Keratinocyte (primary cell): Measurements from ENCODE around the gene KAT6B. TPM values are rescaled to one million over a fixed set of nuclear protein-coding genes. Genes with fewer than 3 reads are reported as not detected.

Experiments used
- DNase-seq: peaks from one replicate; pipeline ENCODE4 v3.0.0-alpha.2; 2011; ENCODE audit warnings: low read depth, missing footprints, low spot score
- FAIRE-seq: peaks from 2 replicates; lab custom pipeline; 2011; peaks lifted over from hg19 to GRCh38; lab: Jason Lieb, UNC
- H2AFZ ChIP-seq: 2 replicates; pipeline ENCODE4 v1.6.0; 2012; ENCODE audit warnings: low read length, control low read depth, inconsistent platforms; ENCODE audit not compliant: control insufficient read depth
- H3K27ac ChIP-seq: 2 replicates; pipeline ENCODE4 v1.5.1; 2011; ENCODE audit warnings: low read length; ENCODE audit not compliant: control insufficient read depth, insufficient read depth
- H3K27me3 ChIP-seq: 3 replicates; pipeline ENCODE4 v1.6.0; 2011; ENCODE audit warnings: low read length; ENCODE audit not compliant: control insufficient read depth, insufficient read depth; ENCODE audit errors: extremely low read depth
- H3K36me3 ChIP-seq, 2 experiments: 2 replicates in 1 of 2; 3 replicates in 1 of 2; pipeline ENCODE4 v1.5.1; 2011; ENCODE audit warnings: low read length in 2 of 2, mild to moderate bottlenecking in 1 of 2; ENCODE audit not compliant: control insufficient read depth in 2 of 2, insufficient read depth in 2 of 2; ENCODE audit errors: extremely low read depth in 1 of 2
- H3K4me1 ChIP-seq: 3 replicates; pipeline ENCODE4 v1.5.1; 2011; ENCODE audit warnings: low read length; ENCODE audit not compliant: control insufficient read depth, insufficient read depth; ENCODE audit errors: extremely low read depth
- H3K4me2 ChIP-seq: 3 replicates; pipeline ENCODE4 v1.6.0; 2011; ENCODE audit warnings: low read depth, low read length; ENCODE audit not compliant: control insufficient read depth, insufficient read depth; ENCODE audit errors: extremely low read depth
- H3K4me3 ChIP-seq, 3 experiments: fragments of 200-600 bp in 1 of 3; sonication (generic) in 1 of 3; 2 replicates in 2 of 3; 3 replicates in 1 of 3; pipeline ENCODE4 v1.5.1; 2011 to 2016; ENCODE audit warnings: low read length in 3 of 3, mild to moderate bottlenecking in 3 of 3, control low read depth in 2 of 3, inconsistent platforms in 1 of 3, low read depth in 1 of 3, mixed read lengths in 1 of 3, mixed run types in 1 of 3, moderate library complexity in 1 of 3; ENCODE audit not compliant: control insufficient read depth in 2 of 3, insufficient read depth in 2 of 3; ENCODE audit errors: extremely low read depth in 1 of 3
- H3K79me2 ChIP-seq: 2 replicates; pipeline ENCODE4 v1.6.0; 2012; ENCODE audit warnings: low read length; ENCODE audit not compliant: control insufficient read depth, insufficient read depth
- H3K9ac ChIP-seq: 3 replicates; pipeline ENCODE4 v1.6.0; 2011; ENCODE audit warnings: low read length; ENCODE audit not compliant: control insufficient read depth, insufficient read depth; ENCODE audit errors: extremely low read depth
- H3K9me1 ChIP-seq: 3 replicates; pipeline ENCODE4 v1.6.0; 2011; ENCODE audit warnings: low read length; ENCODE audit not compliant: control insufficient read depth, insufficient read depth; ENCODE audit errors: extremely low read depth
- H3K9me3 ChIP-seq: 2 replicates; pipeline ENCODE4 v1.5.1; 2012; ENCODE audit warnings: low read depth, low read length; ENCODE audit not compliant: control insufficient read depth
- H4K20me1 ChIP-seq: 3 replicates; pipeline ENCODE4 v1.6.0; 2011; ENCODE audit warnings: low read length; ENCODE audit not compliant: control insufficient read depth, insufficient read depth; ENCODE audit errors: extremely low read depth
- CTCF ChIP-seq, 3 experiments: IDR thresholded peaks in 1 of 3; conservative IDR thresholded peaks in 1 of 3; optimal IDR thresholded peaks in 1 of 3; 2 replicates in 2 of 3; 3 replicates in 1 of 3; pipeline versions ENCODE3 to v1.5.1; 2011; ENCODE audit warnings: low read length in 3 of 3, mild to moderate bottlenecking in 3 of 3, moderate library complexity in 2 of 3, control low read depth in 1 of 3, inconsistent platforms in 1 of 3; ENCODE audit not compliant: insufficient read depth in 2 of 3; ENCODE audit errors: extremely low read depth in 1 of 3
- EZH2 ChIP-seq: IDR thresholded peaks from one replicate; pipeline ENCODE4 v1.6.1; 2012; ENCODE audit warnings: inconsistent platforms, mild to moderate bottlenecking, low read length, moderate library complexity
- dilution Hi-C: fragments of 300-500 bp; cut with MboI; formaldehyde crosslinking; loops from one replicate; pipeline ENCODE4 v1.7.0; 2020; ENCODE audit warnings: low sequenced_read_pairs; ENCODE audit not compliant: extremely low pct_ligation_motif_present
- polyA plus RNA-seq, 5 experiments: library from polyadenylated mRNA; depleted of rRNA in 3 of 5; stranded (reverse) in 3 of 5; stranded (forward) in 1 of 5; unstranded in 1 of 5; fragments of >200 nt; gene quantifications; 1 replicate in 1 of 5; 2 replicates in 3 of 5; 3 replicates in 1 of 5; pipeline versions ENCODE4 v1.2.1 to v1.2.3, GENCODE V29; 2011 to 2012; ENCODE audit warnings: missing spikeins in 2 of 5, low read depth in 1 of 5, low replicate concordance in 1 of 5

The KAT6B gene
- polyA plus RNA-seq, 1 donor (not counting 4 experiments of a cell fraction or from before 2014, with no cell fraction given), result 2.9 TPM

- no peaks in the 10 kb centered on the region for H3K27me3 ChIP-seq
- H3K36me3 ChIP-seq, result peaks cover 0 to 3% of the 10 kb centered on the region in 2 experiments
- no peak for TF ChIP-seq CTCF (optimal IDR thresholded peaks at IDR 0.05 in 1 of 3, IDR thresholded peaks at IDR 0.05 in 1 of 3, conservative IDR thresholded peaks at IDR 0.05 in 1 of 3; ENCODE audit: extremely low read depth in 1 of 3, insufficient read depth in 2 of 3, low read length in 3 of 3)
- no peak for TF ChIP-seq EZH2
- no peak for FAIRE-seq
- H3K4me1 ChIP-seq, result no peaks in the 10 kb centered on the region
- H3K4me2 ChIP-seq, result no peak overlapping the region
- dilution Hi-C loops, result no loop called here
- H3K9me1 ChIP-seq, result no peaks in the 10 kb centered on the region
- H3K9ac ChIP-seq, result no peak overlapping the region
- H3K79me2 ChIP-seq, result no peaks in the 10 kb centered on the region
- H3K4me3 ChIP-seq, result no peak overlapping the region
- no peaks in the 10 kb centered on the region for H4K20me1 ChIP-seq
- no peak for DNase-seq
- no peak overlapping the region for H2AFZ ChIP-seq
- no peaks in the 10 kb centered on the region for H3K9me3 ChIP-seq
- H3K27ac ChIP-seq, result no peak overlapping the region
These were observed 161.8 kb downstream of the KAT6B start for GRCh38 chr10:74988054-74988775.

- H3K27me3 ChIP-seq, result no peaks in the 10 kb centered on the region
- no peaks in the 10 kb centered on the region for H4K20me1 ChIP-seq
- H3K79me2 ChIP-seq, result no peaks in the 10 kb centered on the region
- no peaks in the 10 kb centered on the region for H3K4me1 ChIP-seq
- H3K9me3 ChIP-seq, result no peaks in the 10 kb centered on the region
- no peak overlapping the region for H2AFZ ChIP-seq
- FAIRE-seq, result no peak
- H3K9ac ChIP-seq, result no peak overlapping the region
- DNase-seq, result no peak
- H3K4me3 ChIP-seq, result no peak overlapping the region
- H3K36me3 ChIP-seq, result no peaks in the 10 kb centered on the region
- H3K9me1 ChIP-seq, result no peaks in the 10 kb centered on the region
- H3K4me2 ChIP-seq, result no peak overlapping the region
- TF ChIP-seq EZH2, result no peak
- TF ChIP-seq CTCF (optimal IDR thresholded peaks at IDR 0.05 in 1 of 3, IDR thresholded peaks at IDR 0.05 in 1 of 3, conservative IDR thresholded peaks at IDR 0.05 in 1 of 3; ENCODE audit: extremely low read depth in 1 of 3, insufficient read depth in 2 of 3, low read length in 3 of 3), result no peak
- H3K27ac ChIP-seq, result no peak overlapping the region
- dilution Hi-C loops, result no loop called here
These were observed 162.6 kb downstream of the KAT6B start for GRCh38 chr10:74988832-74989561.
